Ecto neural progenitor cell (in vitro differentiated cells): ENCODE data around the gene TMEM63A.

Experiments used
- DNase-seq: peaks from one replicate; pipeline ENCODE4 v3.0.0-alpha.2; 2018; ENCODE audit warnings: low spot score

Gene TMEM63A

DNA sequence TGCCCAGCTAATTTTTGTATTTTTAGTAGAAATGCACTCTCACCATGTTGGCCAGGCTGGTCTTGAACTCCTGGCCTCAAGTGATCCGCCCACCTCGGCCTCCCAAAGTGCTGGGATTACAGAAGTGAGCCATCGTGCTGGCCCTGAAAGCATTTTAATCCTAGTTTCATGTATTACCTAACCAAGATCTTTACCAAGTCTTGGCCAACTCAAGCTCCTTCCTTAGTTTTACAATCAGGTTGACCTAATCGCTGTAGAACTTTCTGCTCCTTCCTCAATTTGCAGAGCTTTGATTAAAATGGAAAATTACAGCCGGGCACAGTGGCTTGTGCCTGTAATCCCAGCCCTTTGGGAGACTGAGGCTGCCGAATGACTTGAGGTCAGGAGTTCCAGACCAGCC, 3.2 kb upstream of the TMEM63A start:
- no peak for DNase-seq

DNA sequence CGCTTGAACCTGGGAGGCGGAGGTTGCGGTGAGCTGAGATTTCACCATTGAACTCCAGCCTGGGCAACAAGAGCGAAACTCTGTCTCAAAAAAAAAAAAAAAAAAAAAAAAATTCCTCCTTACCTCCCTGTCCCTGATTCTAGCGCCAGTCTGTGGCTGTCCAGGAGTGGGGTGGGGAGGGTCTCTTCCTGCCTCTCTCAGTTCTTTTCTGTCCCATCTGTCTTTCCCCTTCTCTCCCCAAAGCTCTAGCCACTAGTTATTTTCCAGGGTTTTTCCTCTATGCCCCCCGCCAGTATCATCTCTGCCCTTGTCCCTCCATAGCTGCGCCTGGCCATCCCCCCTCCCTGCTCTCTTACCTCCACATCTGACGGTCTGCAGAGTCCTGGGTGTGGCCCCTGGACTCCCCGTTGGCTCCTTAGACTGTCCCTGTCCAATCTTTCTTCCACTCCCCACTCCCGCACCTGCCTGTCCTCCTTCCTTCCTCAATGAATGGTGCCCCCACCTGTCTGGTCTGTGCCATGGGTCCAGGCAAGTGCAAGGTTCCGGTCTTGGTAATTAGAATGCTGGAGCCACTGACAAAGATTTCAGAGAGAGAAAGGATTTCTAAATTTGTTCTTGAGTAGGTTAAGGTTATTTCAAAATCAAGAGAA, 1.6 kb upstream of the TMEM63A start:
- no peak for DNase-seq

DNA sequence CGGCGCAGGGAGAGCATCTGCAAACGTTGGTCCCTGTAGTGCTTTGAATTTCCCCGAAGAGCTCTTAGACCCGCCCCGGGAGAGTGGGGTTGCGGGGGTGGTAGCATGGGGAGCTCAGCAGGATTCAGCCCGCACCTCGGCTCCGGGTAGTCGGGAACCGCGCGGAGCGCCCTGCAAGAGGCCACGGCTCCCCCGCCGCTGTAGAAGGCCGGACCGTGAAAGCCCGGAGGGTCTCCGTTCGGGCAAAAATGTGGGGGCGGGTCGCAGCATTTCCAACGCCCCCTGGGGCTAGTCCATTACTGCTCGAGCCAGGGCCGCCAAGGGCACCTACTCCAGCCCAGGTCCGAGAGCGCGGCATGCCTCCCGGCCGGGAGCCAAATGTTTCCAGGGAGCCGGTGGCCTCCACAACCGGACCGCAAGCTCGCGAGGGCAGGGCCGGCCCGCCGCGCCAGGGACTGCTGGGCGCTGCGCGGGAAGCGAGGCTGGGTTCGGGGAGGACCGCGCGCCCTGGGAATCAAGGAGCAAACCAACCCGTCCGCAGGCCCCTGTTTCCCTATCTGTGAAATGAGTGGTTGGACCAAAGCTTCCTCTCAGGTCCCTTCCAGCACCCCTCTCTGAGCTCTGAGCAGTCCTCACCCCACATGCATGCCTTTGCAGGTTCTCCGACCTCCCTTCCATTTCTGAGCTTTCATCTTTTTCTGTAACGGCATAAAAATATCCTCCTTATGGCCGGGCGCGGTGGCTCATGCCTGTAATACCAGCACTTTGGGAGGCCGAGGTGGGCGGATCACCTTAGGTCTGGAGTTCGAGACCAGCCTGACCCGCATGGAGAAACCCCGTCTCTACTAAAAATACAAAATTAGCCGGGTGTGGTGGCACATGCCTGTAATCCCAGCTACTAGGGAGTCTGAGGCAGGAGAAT, 775 bp upstream of the TMEM63A start:
- DNase-seq: no peak

DNA sequence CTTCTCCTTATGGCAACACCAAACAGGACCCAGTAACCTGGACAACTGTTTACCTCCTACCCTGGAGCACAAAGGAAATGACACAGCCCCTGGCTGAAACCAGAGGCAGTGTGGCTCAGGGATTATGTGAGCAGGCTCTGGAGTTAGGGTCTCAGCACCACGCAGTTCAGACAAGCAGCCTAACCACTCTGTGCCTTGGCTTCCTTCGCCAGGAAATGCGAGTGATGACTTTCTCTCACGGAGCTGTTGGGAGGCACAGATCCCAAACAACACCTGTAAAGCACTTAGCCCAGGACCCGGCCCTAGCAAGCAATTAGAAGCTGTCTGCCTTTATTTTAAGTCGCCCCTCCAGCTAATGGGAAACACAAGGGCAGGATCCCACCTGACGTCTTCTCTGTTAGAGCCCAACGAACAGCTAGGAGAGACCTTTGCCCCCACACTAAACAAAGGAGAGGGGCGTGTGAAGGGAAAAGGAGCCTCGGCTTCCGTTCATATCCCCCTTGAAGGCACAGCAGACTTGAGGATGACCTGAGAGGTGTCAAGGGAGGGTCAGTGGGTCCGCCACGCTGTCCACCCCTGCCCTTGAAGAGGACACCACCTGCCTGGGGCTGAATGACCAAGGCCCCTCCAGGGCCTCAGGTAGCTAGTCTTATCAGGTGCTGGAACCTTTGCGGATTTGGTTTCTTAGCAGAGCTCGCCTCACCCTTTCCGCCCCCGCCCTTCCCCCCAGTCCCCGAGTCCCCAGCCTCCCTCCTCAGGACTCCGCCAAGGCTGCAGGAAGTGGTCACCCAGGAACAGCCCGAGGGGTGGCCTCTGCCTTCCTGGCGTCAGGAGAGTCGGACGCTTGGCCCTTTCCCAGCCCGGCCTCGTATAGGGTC, 860 bp downstream of the TMEM63A start:
- peak; percentile 73 for DNase-seq

DNA sequence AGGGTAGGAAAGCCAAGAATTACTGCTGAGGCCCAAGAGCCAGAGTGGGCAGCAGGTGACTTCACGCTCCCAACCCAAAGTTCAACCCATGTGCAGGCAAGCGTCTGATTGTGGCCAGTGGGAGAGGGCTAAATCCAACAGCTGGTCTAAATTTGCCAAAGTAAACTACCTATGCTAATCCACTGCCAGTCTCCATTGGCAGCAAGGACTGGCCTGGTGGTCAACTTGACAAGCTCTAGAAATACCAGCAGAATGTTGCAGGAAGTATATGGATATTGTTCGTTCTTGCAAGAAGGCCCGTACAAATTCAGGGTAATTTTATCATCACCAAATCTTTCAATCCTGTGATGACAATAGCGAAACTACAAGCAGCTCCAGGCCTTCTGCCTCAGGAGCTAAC, 1.5 kb downstream of the TMEM63A start:
- DNase-seq: no peak

DNA sequence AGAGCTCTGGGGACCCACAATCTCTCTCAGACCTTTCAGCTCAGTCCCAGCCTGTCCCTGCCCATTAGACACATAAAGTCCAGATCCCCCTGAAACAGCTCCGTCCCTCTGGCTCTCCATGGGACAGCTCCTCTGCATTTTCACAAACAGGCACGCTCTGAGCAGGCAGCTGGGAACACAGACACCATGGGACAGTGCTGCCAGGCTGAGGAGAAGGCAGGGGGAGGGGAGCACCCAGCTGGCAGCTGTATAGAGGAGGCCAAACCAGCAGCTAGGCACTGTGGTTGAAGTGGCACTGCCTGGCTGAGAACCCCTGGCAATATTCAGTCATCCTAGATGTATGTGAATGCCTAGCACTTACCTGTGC, 2.0 kb downstream of the TMEM63A start:
- DNase-seq: no peak

DNA sequence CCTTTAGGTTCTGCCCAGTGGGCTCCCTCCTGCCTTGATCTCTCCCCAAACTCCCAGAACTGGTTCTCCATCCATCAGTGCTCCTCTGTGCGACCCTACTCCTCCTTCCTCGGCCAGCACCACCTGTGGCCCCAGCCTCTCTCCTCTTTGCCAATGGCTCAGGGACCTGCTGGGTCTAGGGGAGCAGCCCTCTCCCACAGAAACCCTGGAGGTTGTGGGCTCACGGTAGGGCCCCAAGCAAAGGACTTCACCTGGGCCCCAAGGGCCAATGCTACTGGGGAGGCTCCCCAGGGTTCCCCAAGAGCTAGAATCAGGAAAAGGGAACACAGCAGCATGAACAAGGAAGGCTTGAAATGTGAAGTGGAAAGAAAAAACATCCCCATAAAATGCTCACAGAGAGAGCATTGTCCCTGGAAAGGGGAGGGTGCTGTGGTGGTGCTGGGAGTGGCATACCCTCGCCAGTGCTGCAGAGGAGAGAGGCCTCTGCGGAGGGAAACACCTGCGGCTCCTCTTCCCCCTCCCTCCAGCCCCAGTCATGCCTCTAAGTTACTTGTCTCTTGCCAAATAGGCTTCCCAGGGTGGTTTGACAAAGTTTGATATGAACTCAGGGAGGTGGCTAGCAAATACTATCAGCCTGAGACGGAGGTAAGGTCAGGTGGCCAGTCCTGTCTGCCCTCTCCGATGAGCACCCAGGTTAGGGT, 2.5 kb downstream of the TMEM63A start:
- DNase-seq: no peak

DNA sequence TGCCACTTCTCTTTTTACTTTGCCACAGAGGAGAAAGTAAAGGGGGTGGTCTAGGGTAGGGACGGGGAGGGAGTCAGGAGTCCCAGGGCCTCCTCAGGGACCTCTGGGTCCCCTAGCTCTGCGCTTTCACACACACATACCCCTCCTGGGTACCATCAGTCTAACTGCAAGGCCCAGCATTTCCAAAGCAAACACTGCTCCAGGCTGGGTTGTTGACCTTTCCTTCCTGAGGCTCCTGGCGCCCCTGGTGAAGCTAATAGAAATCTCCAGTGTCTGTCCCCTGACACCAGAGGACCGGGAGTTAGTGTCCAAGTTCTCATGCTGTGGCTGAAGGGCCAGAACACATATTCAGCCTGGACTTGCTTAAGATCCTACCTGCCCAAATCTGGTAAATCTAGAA, 3.9 kb downstream of the TMEM63A start:
- DNase-seq: no peak

DNA sequence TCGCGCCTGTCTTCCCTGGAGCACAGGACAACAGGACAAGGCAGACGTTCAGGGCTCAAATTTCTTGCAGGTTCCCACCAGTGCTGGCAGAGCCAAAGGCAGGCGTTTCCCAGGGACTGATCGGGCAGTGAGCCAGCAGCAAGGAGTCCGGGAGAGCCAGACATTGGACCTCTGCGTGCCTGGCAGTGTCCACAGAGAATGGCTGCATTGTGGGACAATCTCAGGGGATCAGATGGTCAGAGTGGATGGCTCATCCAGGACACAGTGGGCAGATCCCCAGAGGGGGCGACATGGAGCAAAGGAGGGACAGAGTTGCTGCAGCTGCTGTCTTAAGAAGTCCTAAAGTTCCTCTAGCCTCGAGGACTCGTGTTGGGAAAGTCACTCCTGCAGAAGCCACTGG, 4.6 kb downstream of the TMEM63A start:
- peak; percentile 73 for DNase-seq

DNA sequence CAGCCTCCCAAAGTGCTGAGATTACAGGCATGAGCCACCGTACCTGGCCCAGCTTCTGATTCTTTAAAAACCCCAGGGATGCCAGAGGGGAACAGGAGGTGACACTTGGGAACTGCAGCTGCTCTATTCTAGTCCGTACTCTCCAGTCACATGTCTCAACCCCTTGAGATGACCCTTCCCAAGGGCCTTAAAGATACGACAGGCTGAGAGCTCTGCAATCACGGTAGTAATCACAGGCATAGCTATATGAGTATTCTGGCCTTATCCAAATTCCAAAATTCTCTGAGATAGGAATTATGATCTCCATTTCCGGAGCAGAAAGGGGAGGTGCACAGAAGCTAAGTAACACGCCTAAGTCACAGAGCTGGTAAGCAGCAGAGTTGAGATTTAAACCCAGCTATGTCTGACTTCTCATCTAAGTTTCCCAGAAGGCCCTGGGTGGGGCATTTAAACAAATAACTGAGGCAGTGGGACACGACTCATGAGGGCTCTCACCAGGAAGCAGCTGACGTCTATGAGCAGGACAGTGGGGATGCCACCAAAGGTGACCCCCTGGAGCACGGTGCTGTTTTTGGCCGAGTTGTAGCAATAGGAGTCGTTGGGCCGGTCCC, 5.2 kb downstream of the TMEM63A start:
- DNase-seq: no peak

DNA sequence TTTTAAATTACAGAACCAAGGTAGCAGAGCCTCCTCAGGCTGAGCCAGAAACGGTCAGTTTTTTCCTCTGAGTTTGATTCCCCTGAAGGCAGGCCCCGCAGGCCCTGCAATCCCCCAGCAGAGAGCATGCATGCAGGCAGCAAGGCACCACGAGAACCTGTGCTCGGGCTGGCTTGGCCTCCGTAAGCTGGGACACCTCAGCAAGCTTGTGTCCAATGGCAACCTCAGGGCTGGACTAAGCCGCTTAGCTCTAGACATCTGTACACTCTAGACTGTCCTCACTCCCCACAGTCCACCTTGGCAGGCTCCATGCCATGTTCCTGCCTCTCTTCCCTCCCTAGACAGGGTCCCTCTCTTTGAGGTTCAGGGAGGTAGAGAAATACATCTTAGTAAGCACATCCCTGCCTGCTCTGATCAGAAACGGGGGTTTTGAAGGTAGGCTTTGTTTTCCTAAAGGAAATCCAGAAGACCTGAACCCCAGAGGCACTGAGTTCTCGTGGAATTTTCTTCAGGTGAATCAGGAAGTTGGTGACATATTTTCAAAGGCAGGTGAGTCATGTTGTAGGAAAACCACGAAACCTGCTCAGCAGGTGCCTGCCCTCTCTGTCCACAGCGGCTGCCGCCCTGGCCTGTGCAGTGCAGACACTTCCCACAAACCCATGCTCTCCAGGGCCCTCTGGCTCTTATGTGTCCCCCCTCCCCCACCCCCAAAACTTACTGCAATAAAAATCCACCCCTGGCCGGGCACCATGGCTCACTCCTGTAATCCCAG, 7.0 kb downstream of the TMEM63A start:
- no peak for DNase-seq

DNA sequence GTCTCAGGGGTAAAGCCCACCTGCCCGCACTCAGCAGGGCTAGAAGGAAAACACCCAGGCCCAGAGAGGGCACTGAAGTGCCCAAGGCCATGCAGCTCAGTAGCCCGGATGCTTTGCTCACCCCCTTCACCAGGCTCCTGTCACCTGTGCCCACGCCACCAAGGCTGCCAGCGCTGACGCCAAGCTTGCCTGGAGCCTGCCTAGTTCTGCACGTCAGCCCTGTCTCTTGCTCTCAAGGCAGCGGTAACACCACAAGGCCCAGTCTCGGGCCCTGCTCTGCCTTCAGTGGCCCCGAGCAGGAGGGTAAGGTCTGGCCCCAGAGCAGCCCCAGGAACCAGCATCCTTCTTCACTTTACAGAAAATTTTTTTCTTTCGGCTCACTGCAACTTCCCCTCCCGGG, 7.7 kb downstream of the TMEM63A start:
- DNase-seq: no peak

DNA sequence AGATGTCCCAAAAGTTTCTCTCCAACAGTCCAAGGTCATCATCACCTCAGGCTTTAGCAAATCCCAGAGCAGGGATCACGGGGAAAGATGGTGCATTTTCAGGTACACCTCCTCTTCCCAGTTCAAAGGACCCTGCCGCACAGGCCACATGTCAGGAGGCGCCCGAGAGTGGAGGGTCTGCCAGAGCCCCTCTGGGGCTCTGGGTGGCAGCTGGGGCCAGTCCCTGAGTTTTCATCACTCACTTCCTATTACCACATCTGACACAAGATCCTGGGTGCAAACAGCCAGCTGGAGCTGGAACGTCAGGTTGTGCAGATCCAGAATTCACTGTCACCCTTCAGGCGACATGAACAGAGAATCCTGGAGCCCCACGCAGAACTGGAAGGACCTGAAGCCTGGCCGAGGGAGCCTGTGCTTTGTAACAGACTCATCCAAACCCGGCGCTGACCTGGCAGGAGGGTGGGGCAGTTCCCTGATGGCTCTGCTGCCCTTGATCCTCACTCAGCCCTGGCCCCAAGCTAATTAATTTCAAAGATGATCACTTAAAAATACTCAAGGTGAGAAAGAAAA, 8.8 kb downstream of the TMEM63A start:
- no peak for DNase-seq

DNA sequence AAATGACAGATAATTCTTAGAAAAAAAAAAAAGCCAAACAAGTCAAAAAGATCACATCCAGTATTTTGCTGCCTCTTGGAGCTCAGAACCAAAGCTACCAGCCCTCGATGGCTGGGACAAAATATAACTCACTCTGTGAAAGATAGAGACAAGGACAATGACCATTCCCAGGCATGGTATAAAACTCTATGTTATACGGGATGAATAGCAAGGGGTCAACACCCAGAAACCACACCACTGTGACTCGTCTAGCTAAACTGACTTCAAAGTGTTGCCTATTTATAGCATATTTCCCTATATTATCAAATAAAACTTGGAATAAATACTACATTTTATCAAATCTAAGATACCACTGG, 10.1 kb downstream of the TMEM63A start:
- no peak for DNase-seq

DNA sequence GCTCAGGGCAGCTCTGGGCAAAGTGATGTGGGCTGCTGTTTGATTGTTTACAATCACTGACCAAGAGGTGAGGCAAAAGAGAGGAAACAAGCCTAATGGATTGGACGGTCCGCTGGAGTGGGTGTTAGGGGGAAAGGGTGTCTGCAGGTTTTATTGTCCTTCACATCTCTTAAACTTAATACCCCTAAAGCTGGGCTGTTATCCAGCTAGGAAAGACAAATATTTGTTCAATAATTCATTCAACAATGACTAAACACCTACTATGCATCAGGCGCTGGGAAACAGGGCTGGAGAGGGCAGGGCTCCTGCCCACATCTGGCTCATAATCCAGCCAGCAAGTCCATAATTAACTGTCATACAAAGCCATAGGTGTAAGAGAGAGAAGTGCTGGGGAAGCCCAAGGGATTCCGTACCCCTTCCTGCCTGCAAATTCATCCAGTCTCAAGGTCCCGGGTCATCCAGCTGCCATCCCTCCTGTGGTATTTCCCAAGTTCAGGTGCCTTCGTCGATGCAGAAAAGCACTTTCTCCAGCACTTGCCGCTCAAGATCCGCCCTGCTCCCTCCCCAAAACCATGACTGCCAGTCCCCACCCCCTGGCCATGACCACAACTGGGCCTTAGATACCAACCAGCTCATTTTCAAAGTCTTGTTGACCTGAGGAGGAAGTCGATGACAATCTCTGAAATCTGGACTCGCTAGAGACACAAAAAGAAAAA, 10.7 kb downstream of the TMEM63A start:
- no peak for DNase-seq

DNA sequence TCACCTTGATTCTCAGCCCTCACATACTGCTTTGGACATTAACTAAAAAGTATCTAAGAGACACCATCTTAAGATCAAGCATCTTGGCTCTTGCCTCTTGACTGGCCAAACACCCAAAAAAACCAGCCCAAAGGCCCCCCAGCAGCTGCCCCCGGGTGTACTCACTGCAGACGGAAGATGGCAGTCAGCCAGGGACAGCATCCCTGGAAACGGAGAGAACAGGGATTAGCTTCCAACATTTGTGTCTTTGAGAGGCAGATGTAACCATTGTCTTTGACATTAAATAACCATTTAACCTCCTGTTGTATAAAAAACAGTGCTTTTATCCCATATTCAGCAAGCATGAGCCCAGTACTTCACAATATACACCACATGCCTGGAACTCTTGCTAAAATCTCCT, 11.3 kb downstream of the TMEM63A start:
- DNase-seq: no peak

DNA sequence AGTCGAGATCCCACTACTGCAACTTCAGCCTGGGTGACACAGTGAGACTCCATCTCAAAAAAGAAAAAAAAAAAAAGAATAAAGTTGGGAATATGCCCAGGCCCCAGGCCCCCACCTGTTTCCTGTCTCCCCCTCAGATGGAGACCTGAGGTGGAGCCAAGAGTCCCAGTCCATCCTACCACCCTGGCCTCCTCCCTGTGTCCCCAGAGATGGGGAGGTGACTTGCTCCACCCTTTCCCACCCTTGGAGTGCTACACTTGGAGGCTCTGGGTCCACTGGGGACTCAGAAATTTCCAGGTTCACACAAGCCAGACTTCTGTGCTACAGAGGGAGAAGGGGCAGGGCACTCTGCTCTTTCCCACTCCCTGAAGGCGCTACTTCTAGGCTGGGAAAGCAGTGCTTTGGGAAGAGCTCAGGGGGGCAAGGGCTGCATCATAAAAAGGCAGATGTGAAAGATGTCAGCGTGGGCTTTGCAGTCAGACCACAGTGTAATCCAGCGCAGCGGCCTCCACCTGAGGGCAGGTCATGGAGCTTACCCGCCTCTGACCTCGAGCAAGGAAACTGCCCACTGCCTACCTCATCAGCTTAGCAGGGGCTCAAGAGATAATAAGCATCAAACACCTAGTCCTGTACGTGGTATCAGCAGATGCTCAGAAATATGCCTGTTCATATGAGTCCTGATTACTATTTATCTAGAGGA, 13.4 kb downstream of the TMEM63A start:
- DNase-seq: no peak

DNA sequence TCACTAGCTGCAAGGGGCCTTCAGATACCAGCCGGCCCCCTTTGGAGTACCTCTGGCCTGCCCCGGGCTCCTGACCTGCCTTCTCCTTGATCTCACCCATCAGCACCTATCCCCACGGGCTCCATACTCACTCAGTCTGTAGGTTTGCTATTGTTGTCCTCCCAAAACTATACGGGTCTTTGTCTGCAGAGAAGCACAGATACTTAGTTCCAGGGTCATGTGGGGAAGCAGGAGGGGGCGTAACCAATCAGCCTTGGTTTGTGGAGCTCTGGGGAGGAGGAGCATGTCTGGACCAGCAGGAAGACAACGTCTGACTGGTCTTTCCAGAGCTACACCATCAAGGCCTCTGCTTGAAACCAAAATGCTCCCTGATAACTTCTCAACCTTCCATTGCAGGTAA, 15.2 kb downstream of the TMEM63A start:
- no peak for DNase-seq
